WERI-Rb-1 (cell line): Measurements from ENCODE around the gene EHBP1L1.

Source experiments
- DNase-seq: peaks from one replicate; pipeline ENCODE4 v3.0.0-alpha.2; 2020
- H3K27ac ChIP-seq: fragments of 250-450 bp; sonication (Bioruptor Pico); 2 replicates; pipeline ENCODE4 v1.5.1; 2020; ENCODE audit warnings: mild to moderate bottlenecking, moderate library complexity
- H3K27me3 ChIP-seq: fragments of 250-450 bp; sonication (Bioruptor Pico); 2 replicates; pipeline ENCODE4 v1.5.1; 2021; ENCODE audit warnings: mild to moderate bottlenecking, low read depth, moderate library complexity; ENCODE audit not compliant: insufficient read depth, severe bottlenecking
- H3K36me3 ChIP-seq: fragments of 250-450 bp; sonication (Bioruptor Pico); 2 replicates; pipeline ENCODE4 v1.5.1; 2020; ENCODE audit warnings: mild to moderate bottlenecking, moderate library complexity
- H3K4me3 ChIP-seq: 2 replicates; pipeline ENCODE4 v1.5.1; 2011; ENCODE audit warnings: low read depth, mild to moderate bottlenecking, control low read depth, low read length
- H3K9me3 ChIP-seq: fragments of 250-450 bp; sonication (Bioruptor Pico); 2 replicates; pipeline ENCODE4 v1.5.1; 2021; ENCODE audit warnings: mild to moderate bottlenecking, moderate library complexity; ENCODE audit not compliant: severe bottlenecking
- TF ChIP-seq, protein P1 (sequence below): IDR thresholded peaks from 2 replicates; pipeline ENCODE4 v1.5.1; 2011; ENCODE audit warnings: low read depth, mild to moderate bottlenecking, control low read depth, inconsistent platforms, low read length

Gene EHBP1L1

DNA sequence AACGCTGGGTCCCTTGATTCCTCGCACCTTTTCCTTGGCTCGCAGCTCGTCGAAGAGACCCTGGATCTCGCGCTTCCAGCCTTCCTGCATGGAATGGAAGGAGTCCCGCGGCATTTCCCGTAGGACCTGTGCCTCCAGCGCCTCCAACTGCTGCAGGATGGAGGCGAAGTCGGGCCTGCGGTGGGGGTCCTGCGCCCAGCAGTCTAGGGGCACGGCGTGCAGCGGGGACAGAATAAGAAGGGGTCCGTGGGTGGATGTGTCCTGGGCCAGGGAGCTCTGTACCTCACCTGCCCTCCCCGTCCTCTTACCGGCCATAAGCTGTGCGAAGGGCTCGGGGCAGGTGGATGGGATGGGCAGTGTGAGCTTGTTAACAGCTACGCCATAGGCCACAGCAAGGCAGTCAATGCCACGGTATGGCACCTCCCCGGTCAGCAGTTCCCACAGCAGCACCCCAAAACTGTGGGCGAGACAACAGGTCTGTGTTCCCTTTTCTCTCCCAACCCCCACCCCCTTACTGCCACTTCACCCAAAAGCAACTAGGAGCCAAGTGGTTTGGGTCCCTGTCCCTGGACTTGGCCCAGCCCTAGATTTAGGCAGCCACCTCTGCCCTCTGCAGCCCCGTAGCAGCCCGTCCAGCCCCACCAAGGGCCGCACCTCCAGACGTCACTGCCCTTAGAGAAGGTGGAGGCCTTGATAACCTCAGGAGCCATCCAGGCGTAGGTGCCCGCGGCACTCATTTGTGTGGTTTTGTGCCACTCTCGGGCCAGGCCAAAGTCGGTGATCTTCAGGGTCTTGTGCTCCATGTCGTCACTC is 32.0 kb downstream of the EHBP1L1 start:
- Histone ChIP-seq H3K36me3 (peaks cover 54% of the 10 kb centered on the region), H3K4me3 (peak overlapping the region; percentile 34)

DNA sequence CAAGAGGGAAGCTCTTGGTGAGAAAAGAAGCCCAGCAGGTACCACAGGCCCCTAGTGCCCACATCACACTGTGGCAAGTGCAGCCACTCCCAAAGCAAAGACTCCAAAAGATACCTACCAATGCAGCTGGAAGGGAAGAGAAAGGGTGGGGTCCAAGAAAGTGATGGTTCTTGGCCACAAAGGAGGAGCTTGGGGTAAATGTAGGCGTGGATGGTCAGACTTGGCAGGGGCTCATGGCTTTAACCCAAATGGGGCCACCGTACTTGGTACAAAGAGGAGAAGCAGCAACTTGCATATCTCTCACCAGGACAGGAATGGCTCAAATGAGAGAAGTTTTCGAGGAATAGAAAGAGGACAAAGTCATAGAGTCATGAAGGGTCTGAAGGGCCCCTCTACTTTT is 33.4 kb downstream of the EHBP1L1 start:
- Histone ChIP-seq H3K4me3 (no peak overlapping the region), H3K36me3 (peaks cover 48% of the 10 kb centered on the region), H3K27ac (no peak overlapping the region), H3K27me3 (no peaks in the 10 kb centered on the region), H3K9me3 (no peaks in the 10 kb centered on the region)
- TF ChIP-seq, protein P1, sequence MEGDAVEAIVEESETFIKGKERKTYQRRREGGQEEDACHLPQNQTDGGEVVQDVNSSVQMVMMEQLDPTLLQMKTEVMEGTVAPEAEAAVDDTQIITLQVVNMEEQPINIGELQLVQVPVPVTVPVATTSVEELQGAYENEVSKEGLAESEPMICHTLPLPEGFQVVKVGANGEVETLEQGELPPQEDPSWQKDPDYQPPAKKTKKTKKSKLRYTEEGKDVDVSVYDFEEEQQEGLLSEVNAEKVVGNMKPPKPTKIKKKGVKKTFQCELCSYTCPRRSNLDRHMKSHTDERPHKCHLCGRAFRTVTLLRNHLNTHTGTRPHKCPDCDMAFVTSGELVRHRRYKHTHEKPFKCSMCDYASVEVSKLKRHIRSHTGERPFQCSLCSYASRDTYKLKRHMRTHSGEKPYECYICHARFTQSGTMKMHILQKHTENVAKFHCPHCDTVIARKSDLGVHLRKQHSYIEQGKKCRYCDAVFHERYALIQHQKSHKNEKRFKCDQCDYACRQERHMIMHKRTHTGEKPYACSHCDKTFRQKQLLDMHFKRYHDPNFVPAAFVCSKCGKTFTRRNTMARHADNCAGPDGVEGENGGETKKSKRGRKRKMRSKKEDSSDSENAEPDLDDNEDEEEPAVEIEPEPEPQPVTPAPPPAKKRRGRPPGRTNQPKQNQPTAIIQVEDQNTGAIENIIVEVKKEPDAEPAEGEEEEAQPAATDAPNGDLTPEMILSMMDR: no peak
- DNase-seq: no peak

More for the DNA sequence above, 32.0 kb downstream of the EHBP1L1 start:
- H3K27ac ChIP-seq: peak overlapping the region; percentile 41; the same call in 1 of the 2 replicates
- TF ChIP-seq, protein P1: no peak
- DNase-seq: no peak
- no peaks in the 10 kb centered on the region for H3K9me3 ChIP-seq
- H3K27me3 ChIP-seq: no peaks in the 10 kb centered on the region

DNA sequence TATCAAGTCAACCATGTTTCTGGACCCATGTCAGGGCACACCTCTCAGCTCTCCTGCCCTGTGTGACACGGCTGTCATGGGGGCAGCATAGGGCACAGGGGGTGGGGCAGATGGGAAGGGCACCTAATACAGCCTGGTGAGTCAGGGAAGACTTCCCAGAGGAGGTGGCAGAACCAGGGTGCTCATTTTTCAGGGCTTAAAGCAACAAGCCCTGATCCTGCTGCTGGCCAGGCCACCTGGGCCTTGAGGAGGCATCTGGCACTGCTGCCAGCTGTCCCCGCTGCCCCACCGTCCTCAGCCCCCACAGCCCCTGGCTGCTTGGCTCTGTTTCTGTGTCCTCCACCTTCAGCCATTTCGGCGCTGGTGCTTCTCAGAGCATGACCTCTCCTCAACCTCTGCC is 33.8 kb downstream of the EHBP1L1 start:
- H3K27ac ChIP-seq: no peak overlapping the region
- H3K36me3 ChIP-seq: peaks cover 45% of the 10 kb centered on the region
- H3K9me3 ChIP-seq: no peaks in the 10 kb centered on the region
- TF ChIP-seq, protein P1: no peak
- DNase-seq: no peak
- H3K4me3 ChIP-seq: no peak overlapping the region
- H3K27me3 ChIP-seq: no peaks in the 10 kb centered on the region

DNA sequence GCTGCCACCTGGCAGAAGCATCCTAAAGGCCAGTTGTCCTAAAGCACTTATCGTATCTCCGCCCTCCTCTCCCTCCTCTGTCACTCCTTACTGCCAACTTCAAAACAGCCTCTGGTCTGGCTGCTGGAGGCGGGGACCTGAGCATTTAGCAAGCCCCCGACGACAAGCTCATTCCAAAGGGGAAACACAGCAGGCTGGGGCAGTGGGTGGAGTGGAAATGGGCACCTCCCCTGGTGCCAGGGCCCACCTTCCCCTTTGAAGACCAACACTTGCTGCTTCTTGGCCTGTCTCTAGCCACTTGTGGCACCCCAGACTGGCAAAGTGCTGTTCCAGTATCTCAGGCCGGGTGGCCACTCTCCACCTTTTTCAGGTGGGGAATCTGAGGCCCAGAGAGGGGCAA is 34.6 kb downstream of the EHBP1L1 start:
- Histone ChIP-seq H3K36me3 (peaks cover 37% of the 10 kb centered on the region), H3K9me3 (no peaks in the 10 kb centered on the region), H3K27ac (no peak overlapping the region), H3K4me3 (no peak overlapping the region), H3K27me3 (no peaks in the 10 kb centered on the region)
- TF ChIP-seq, protein P1: no peak
- no peak for DNase-seq

DNA sequence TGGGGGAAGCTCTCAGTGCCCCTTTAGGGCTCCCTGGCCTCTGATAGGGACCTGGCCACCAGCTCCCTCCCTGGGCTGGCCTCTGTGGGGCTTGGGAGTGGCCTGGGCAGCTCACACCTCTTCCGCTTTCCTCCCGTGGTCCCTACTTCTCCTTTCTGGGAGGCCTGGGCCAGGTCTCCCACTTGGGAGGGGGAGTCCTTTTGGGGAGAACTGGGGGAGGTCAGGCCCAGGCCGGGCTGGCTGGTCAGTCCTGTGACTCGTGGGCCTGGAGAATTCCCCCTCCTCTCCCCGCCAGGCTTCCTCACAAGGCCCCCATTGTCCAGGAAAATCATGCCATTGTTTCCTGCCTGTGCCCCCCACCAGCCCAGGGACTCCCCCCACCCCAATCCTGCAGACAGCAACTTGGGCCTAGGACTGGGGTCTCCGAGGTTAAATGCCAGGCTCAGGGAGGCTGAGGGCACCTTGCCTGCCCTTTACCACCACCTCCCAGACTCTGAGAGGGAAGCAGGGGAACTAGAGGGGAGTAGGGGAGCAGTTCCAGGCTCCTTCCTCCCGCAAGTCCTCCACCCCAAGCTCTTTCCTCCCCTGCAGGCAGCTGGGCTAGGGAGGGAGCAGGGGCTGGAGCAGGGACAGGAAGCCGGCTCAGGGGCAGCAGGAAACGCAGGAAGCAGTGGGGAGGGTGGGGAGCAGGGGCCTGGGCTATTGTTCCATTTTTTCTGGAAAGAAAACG is 35.3 kb downstream of the EHBP1L1 start:
- Histone ChIP-seq H3K4me3 (no peak overlapping the region), H3K9me3 (no peaks in the 10 kb centered on the region), H3K36me3 (peaks cover 30% of the 10 kb centered on the region), H3K27ac (no peak overlapping the region), H3K27me3 (no peaks in the 10 kb centered on the region)
- TF ChIP-seq, protein P1: no peak
- no peak for DNase-seq
